HCT116 (cell line): ENCODE results near the gene C16orf74.

Experiments used
- YY1 ChIP-seq: IDR thresholded peaks from 2 replicates; pipeline ENCODE4 v1.6.1; 2011; ENCODE audit warnings: low read length, low read depth, moderate library complexity, mild to moderate bottlenecking; ENCODE audit not compliant: insufficient replicate concordance; ENCODE audit errors: extremely low read depth
- TF ChIP-seq, protein P1 (sequence below), 3 experiments: fragments of 200-600 bp in 1 of 3; sonication (generic) in 1 of 3; IDR thresholded peaks in 2 of 3; conservative IDR thresholded peaks in 1 of 3; 2 replicates each; pipeline ENCODE4 v1.5.1; 2012 to 2017; ENCODE audit warnings: low read depth in 2 of 3, low read length in 2 of 3, antibody characterized with exemption in 1 of 3, borderline replicate concordance in 1 of 3, control low read depth in 1 of 3, mild to moderate bottlenecking in 1 of 3, mixed read lengths in 1 of 3, mixed run types in 1 of 3, moderate library complexity in 1 of 3; ENCODE audit not compliant: insufficient read depth in 1 of 3

GRCh38 chr16:85670840-85671239 is 80.1 kb downstream of the C16orf74 start:
- TF ChIP-seq, protein P1, sequence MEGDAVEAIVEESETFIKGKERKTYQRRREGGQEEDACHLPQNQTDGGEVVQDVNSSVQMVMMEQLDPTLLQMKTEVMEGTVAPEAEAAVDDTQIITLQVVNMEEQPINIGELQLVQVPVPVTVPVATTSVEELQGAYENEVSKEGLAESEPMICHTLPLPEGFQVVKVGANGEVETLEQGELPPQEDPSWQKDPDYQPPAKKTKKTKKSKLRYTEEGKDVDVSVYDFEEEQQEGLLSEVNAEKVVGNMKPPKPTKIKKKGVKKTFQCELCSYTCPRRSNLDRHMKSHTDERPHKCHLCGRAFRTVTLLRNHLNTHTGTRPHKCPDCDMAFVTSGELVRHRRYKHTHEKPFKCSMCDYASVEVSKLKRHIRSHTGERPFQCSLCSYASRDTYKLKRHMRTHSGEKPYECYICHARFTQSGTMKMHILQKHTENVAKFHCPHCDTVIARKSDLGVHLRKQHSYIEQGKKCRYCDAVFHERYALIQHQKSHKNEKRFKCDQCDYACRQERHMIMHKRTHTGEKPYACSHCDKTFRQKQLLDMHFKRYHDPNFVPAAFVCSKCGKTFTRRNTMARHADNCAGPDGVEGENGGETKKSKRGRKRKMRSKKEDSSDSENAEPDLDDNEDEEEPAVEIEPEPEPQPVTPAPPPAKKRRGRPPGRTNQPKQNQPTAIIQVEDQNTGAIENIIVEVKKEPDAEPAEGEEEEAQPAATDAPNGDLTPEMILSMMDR (IDR thresholded peaks at IDR 0.05 in 2 of 3, conservative IDR thresholded peaks at IDR 0.05 in 1 of 3; ENCODE audit: borderline replicate concordance in 1 of 3, insufficient read depth in 1 of 3, low read depth in 2 of 3, low read length in 2 of 3): no peak
- no peak for TF ChIP-seq YY1
